Activated B cell treated with CpG ODN at 0.5 μM for 24 hours (primary cell): ENCODE results near the gene SASH1. TPM values are rescaled to one million over a fixed set of nuclear protein-coding genes. Genes with fewer than 3 reads are reported as not detected.

ENCODE experiments used
- ATAC-seq: fragments of 200-7000 bp; cut with Tn5 transposase; one replicate; pipeline ENCODE4 v1.10.0; 2021; ENCODE audit warnings: low read depth, mild to moderate bottlenecking, moderate library complexity
- CTCF ChIA-PET: fragments of 350-600 bp; sonication (Branson Sonifier 250); formaldehyde crosslinking; loops from one replicate; lab custom pipeline; 2021; ENCODE audit warnings: antibody characterized with exemption; lab: Charles Lee
- POLR2A ChIA-PET: fragments of 350-600 bp; sonication (Branson Sonifier 250); formaldehyde crosslinking; loops from one replicate; lab custom pipeline; 2021; ENCODE audit warnings: antibody characterized with exemption; lab: Charles Lee
- DNase-seq: peaks from one replicate; pipeline ENCODE4 v3.0.0; 2022
- H3K27ac Mint-ChIP-seq: one replicate; pipeline ENCODE4 v1.8.0; 2020; ENCODE audit warnings: mixed read lengths
- H3K27me3 Mint-ChIP-seq: one replicate; pipeline ENCODE4 v1.8.0; 2021; ENCODE audit warnings: mixed read lengths
- H3K36me3 Mint-ChIP-seq: one replicate; pipeline ENCODE4 v1.8.0; 2021; ENCODE audit warnings: low read depth, mixed read lengths
- H3K4me1 Mint-ChIP-seq: one replicate; pipeline ENCODE4 v1.8.0; 2021; ENCODE audit warnings: mixed read lengths
- H3K4me3 Mint-ChIP-seq: one replicate; pipeline ENCODE4 v1.8.0; 2020; ENCODE audit warnings: mild to moderate bottlenecking, mixed read lengths
- H3K9me3 Mint-ChIP-seq: one replicate; pipeline ENCODE4 v1.8.0; 2020; ENCODE audit warnings: mixed read lengths
- intact Hi-C: fragments of 100-400 bp; cut with micrococcal nuclease; formaldehyde crosslinking; loops from one replicate; pipeline ENCODE4 v1.15.1; 2024
- total RNA-seq: library from RNA; stranded (reverse); gene quantifications from 2 replicates; pipeline ENCODE4 v1.2.3, GENCODE V29; 2022
- TF ChIP-seq, protein P1 (sequence below): fragments of 200-600 bp; IDR thresholded peaks from one replicate; pipeline ENCODE4 v1.8.0; 2022; ENCODE audit warnings: antibody characterized with exemption, mild to moderate bottlenecking

The SASH1 gene
- total RNA-seq, 1 donor from 2014 or later, result 0.49 TPM

- intact Hi-C loops, result no loop called here
- no peak for DNase-seq
- no peaks in the 10 kb centered on the region for H3K9me3 Mint-ChIP-seq
- no peak for ATAC-seq
- no peaks in the 10 kb centered on the region for H3K4me1 Mint-ChIP-seq
- H3K36me3 Mint-ChIP-seq, result no peaks in the 10 kb centered on the region
- H3K27ac Mint-ChIP-seq, result no peak overlapping the region
- POLR2A ChIA-PET, result no interaction called here
- TF ChIP-seq, protein P1, sequence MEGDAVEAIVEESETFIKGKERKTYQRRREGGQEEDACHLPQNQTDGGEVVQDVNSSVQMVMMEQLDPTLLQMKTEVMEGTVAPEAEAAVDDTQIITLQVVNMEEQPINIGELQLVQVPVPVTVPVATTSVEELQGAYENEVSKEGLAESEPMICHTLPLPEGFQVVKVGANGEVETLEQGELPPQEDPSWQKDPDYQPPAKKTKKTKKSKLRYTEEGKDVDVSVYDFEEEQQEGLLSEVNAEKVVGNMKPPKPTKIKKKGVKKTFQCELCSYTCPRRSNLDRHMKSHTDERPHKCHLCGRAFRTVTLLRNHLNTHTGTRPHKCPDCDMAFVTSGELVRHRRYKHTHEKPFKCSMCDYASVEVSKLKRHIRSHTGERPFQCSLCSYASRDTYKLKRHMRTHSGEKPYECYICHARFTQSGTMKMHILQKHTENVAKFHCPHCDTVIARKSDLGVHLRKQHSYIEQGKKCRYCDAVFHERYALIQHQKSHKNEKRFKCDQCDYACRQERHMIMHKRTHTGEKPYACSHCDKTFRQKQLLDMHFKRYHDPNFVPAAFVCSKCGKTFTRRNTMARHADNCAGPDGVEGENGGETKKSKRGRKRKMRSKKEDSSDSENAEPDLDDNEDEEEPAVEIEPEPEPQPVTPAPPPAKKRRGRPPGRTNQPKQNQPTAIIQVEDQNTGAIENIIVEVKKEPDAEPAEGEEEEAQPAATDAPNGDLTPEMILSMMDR, result no peak
- no peak overlapping the region for H3K4me3 Mint-ChIP-seq
- CTCF ChIA-PET, result no interaction called here
- peaks cover 7% of the 10 kb centered on the region for H3K27me3 Mint-ChIP-seq
Measured at GRCh38 chr6:148298683-148299082, 44.0 kb upstream of the SASH1 start.

- intact Hi-C loops, result no loop called here
- Mint-ChIP-seq H3K36me3 (no peaks in the 10 kb centered on the region), H3K9me3 (no peaks in the 10 kb centered on the region), H3K27me3 (no peaks in the 10 kb centered on the region), H3K27ac (no peak overlapping the region), H3K4me1 (no peaks in the 10 kb centered on the region), H3K4me3 (no peak overlapping the region)
- CTCF ChIA-PET, result no interaction called here
- TF ChIP-seq, protein P1, result no peak
- POLR2A ChIA-PET, result no interaction called here
- DNase-seq (no peak), ATAC-seq (no peak)
Measured at GRCh38 chr6:148303616-148304015, 39.0 kb upstream of the SASH1 start.

GRCh38 chr6:148304976-148305375 is 37.7 kb upstream of the SASH1 start:
- no peak overlapping the region for H3K4me3 Mint-ChIP-seq
- no peak for ATAC-seq
- intact Hi-C loops, result no loop called here
- no peak for DNase-seq
- TF ChIP-seq, protein P1, result no peak
- H3K27me3 Mint-ChIP-seq, result no peaks in the 10 kb centered on the region
- H3K36me3 Mint-ChIP-seq, result no peaks in the 10 kb centered on the region
- no peaks in the 10 kb centered on the region for H3K4me1 Mint-ChIP-seq
- CTCF ChIA-PET, result no interaction called here
- H3K27ac Mint-ChIP-seq, result no peak overlapping the region
- H3K9me3 Mint-ChIP-seq, result no peaks in the 10 kb centered on the region
- POLR2A ChIA-PET, result no interaction called here

- Mint-ChIP-seq H3K4me3 (no peak overlapping the region), H3K4me1 (no peaks in the 10 kb centered on the region), H3K27me3 (peaks cover 5% of the 10 kb centered on the region), H3K27ac (no peak overlapping the region), H3K36me3 (no peaks in the 10 kb centered on the region), H3K9me3 (no peaks in the 10 kb centered on the region)
- ATAC-seq (no peak), DNase-seq (no peak)
- ChIA-PET POLR2A (no interaction called here), CTCF (no interaction called here)
- intact Hi-C loops, result no loop called here
- TF ChIP-seq, protein P1, result no peak
Measured at GRCh38 chr6:148306286-148306685, 36.4 kb upstream of the SASH1 start.

GRCh38 chr6:148307405-148307804 is 35.2 kb upstream of the SASH1 start:
- no peaks in the 10 kb centered on the region for H3K9me3 Mint-ChIP-seq
- DNase-seq (no peak), ATAC-seq (no peak)
- CTCF ChIA-PET, result no interaction called here
- H3K27ac Mint-ChIP-seq, result no peak overlapping the region
- H3K4me1 Mint-ChIP-seq, result no peaks in the 10 kb centered on the region
- no peaks in the 10 kb centered on the region for H3K36me3 Mint-ChIP-seq
- POLR2A ChIA-PET, result no interaction called here
- H3K4me3 Mint-ChIP-seq, result no peak overlapping the region
- intact Hi-C loops, result no loop called here
- peaks cover 5% of the 10 kb centered on the region for H3K27me3 Mint-ChIP-seq
- TF ChIP-seq, protein P1, result no peak
